Right lung (tissue), 5 donors: Measurements from ENCODE around the gene MEMO1. TPM values are rescaled to one million over a fixed set of nuclear protein-coding genes. Genes with fewer than 3 reads are reported as not detected.
"Not testable (repeated sequence)": the region's sequence is repeated elsewhere in the genome, so short reads cannot be mapped to it uniquely, and the experiment has no call there.

Experiments
- DNase-seq, 2 donors: peaks; one replicate each; pipeline ENCODE4 v3.0.0-alpha.2; 2013
- polyA plus RNA-seq, 5 donors: library from polyadenylated mRNA; unstranded; fragments of 120-200 nt; gene quantifications; one replicate each; pipeline versions ENCODE4 v1.2.1 to v1.2.3, GENCODE V29; 2013; ENCODE audit warnings: inconsistent platforms in 1 of 5, low replicate concordance in 1 of 5; ENCODE audit not compliant: insufficient read length in 5 of 5, insufficient read depth in 1 of 5

The MEMO1 gene
- polyA plus RNA-seq, 5 donors = 25.6 to 36.1 (median 34.5) TPM

DNA sequence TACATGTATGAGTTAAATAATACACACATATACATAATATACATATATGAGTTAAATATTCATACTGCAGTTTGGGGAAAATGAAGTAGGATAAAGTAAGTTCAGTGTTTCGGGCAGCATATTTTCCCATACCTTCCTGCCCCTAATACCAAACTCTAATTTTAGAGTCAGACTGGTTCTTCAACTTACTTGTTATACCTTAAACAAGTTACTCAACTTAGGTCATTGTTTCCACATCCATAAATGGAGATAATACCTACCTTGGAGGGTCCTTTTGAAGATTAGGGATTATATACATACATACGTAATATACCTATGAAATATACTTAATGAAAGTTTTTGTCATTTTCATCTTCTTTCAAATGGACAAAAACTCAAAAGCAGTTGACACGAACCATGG, 8.4 kb downstream of the MEMO1 start:
- DNase-seq = no peak

DNA sequence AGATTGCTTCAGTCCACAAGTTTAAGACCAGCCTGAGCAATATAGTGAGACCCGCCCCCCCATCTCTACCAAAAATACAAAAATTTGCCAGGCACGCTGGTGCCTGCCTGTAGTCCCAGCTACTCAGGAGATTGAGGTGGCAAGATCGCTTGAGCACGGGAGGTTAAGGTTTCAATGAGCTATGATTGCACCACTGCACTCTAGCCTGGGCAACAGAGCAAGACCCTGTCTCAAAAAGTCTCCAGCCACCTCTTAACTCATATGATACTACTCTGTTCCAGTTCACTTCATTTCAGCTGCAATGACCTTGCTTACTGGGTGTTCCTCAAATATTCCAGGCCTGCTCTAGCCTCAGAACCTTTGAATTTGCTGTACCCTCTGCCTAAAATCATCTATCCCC, 11.4 kb downstream of the MEMO1 start:
- no peak for DNase-seq

DNA sequence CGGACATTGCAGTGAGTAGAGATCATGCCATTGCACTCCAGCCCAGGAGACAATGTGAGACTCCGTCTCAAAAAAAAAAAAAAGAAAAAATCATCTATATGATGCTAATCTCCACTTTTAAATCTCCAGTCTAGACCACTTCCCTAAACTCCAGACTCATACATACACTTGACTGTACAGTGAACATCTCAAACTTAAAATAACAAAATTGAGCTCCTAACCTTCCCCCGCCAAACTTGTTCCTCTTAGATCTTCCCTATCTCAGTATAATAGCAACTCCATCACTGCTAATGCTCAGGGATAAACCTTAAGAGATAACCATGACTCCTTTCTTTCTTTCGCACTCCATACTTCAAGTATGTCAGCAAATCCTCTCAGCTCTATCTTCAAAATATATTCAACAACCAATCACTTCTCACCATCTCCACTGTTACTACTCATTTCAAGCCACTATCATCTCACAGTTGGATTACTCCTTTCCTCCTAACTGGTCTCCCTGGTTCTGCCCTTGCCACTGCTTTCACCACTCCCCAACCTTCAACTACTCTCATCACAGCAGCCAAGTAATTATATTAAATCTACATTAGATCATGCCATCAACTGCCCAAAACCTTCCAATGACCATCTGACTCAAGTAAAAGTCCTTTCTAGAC, 12.0 kb downstream of the MEMO1 start:
- DNase-seq = no peak

GRCh38 chr2:31997653-31998052, 13.2 kb downstream of the MEMO1 start:
- DNase-seq = no peak

- no peak for DNase-seq
Observed at GRCh38 chr2:31996571-31997150, 14.1 kb downstream of the MEMO1 start.

GRCh38 chr2:31992934-31993333, 17.9 kb downstream of the MEMO1 start:
- no peak for DNase-seq

DNA sequence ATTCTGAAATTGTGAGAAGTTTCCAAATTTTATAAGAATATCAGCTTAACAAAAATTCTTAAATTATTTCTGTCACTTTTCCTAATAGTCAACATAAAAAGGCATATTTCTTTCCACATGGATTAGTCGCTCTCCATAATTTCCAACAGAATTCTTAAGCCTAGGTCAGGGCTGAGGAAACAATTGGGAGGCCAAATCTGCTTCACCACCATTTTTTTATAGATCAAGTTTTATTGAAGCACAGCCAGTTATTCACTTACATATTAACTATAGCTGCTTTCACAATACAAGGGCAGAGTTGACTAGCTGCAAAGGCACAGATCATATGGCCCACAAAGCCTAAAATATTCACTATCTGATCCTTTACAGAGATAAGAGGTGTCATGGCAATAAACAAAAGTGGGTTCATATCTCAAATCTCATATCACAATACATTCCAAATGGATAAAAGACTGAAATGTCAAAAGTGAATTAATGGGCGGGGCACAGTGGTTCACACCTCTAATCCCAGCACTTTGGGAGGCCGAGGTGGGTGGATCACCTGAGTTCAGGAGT, 18.7 kb downstream of the MEMO1 start:
- DNase-seq = no peak

DNA sequence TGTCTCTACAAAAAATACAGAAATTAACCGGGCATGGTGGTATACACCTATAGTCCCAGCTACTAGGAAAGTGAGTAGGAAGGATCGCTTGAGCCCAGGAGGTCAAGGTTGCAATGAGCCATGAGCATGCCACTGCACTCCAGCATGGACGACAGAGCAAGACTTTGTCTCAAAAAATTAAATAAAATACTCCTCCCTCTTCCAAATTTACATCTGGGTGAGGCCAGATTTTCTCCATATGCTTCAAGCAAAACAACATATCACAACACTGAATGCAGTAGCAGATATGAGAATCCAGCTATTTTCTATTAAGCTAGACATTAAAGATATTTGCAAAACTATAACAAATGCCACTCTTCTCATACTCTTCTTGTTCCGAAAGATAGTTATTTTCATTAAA, 20.9 kb downstream of the MEMO1 start:
- DNase-seq = no peak

DNA sequence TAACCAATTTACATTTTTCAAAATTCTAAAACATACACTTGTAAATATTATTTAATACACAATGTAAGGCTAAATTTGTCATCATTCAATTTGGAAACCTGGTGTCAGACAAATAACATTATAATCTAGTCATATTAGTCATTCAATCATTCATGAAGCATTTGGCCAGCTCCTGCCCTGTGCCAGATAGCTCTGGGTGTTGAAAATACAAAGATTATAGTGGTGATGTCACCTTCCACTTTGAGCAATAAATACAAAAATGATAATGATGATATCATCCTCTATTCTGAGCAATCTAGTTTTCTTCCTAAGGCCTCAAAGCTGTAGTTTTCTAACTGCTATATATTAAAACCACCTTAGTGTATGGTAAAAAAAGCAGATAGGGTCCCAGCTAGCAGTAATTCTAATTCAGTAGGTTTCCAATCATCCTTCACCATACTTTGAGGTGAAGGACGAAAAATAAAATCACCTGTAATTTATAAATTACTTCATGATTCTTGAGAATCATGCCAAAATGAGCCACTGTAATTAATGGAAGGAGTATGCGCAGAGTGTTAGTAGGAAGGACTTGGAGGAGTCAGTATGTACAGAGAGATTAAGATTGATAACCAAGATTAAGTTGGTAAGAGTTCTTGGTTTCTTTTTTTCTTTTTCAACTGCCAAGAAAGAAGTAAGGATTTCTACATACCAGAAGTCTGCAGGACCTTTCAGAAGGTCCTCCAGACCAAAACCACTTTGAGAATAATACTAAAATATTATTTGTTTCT, 23.2 kb downstream of the MEMO1 start:
- no peak for DNase-seq

GRCh38 chr2:31986906-31987305, 23.9 kb downstream of the MEMO1 start:
- no peak for DNase-seq

GRCh38 chr2:31983762-31984467, 26.9 kb downstream of the MEMO1 start:
- DNase-seq = no peak

- DNase-seq = no peak
Observed at GRCh38 chr2:31980674-31981356, 30.0 kb downstream of the MEMO1 start.

DNA sequence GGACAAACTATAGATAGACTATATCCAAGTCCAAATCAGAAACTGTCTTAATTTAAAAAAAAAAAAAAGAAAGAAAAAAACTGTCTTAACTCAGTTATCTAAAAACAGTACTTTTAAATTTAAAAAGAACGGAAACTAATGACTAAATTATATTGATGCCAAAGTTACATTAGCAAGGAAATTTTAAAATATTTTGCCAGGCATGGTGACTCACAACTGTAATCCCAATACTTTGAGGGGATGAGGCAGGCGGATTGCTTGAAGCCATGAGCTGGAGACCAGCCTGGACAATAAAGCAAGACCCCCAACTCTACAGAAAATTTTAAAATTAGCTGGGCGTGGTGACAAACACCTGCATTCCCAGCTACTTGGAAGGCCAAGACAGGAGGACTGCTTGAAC, 30.9 kb downstream of the MEMO1 start:
- DNase-seq = no peak

- DNase-seq = no peak
Observed at GRCh38 chr2:31979018-31979417, 31.8 kb downstream of the MEMO1 start.

GRCh38 chr2:31978436-31978835, 32.4 kb downstream of the MEMO1 start:
- no peak for DNase-seq

GRCh38 chr2:31973665-31974064, 37.1 kb downstream of the MEMO1 start:
- DNase-seq = no peak

DNA sequence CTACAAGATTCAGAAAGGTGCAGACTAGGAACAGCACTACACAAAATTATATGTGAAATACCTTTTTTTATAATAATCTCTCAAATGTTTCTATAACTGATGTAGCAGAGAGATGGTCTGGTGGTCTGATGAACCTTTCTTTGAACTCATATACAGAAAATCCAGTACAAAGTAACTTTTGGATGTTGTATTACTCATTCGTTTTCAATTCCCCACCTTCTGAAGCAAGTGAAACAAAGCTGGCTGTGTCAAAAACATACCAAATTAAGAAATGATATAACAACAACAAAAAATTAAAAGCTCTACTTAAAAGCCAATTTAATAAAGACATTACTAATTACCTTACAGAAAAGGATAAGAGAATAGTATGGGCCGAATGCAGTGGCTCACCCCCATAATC, 38.7 kb downstream of the MEMO1 start:
- DNase-seq = no peak

GRCh38 chr2:31969178-31969577, 41.6 kb downstream of the MEMO1 start:
- DNase-seq = no peak

DNA sequence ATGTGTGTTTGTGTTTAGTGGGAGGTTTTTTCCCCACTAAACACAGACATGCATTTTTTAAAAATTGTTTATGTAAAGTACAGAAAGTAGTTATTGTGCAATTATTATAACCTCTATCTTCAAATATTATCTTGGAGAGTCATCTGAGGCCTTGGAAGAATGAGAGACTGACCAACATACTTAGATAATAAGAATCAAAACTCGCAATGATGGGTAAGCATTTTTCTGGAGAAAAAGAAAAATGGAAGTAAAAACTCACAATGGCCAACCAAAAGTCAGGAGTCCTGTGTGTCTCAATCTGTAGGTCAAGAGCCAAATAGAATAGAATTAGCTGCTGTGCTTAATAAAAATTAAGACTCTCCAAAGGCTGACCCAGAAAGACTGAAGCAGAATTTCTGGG, 43.0 kb downstream of the MEMO1 start:
- DNase-seq = no peak

GRCh38 chr2:31966402-31966801, 44.4 kb downstream of the MEMO1 start:
- not testable (repeated sequence) for DNase-seq

DNA sequence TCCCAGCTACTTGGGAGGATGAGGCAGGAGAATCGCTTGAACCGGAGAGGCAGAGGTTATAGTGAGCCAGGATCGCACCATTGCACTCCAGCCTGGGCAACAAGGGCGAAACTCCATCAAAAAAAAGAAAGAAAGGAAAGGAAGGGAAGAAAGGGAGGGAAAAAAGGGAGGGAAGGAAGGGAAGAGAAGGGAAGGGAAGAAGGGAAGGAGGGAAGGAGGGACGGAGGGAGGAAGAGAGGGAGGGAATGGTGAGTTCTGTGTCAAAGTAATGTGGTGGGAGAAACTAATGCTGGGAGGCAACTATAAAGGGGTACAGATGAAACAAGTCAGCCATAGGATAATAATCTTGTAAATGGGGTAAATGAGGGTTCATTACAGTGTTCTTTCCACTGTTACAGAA, 45.7 kb downstream of the MEMO1 start:
- no peak for DNase-seq
